NK-92 treated with Interleukin-12 subunit alpha and Interleukin-12 subunit beta, amount 100 ng/mL, for 24 hours (cell line): ENCODE data around the gene CERKL.

Experiments
- DNase-seq: peaks from one replicate; lab custom pipeline; 2025; lab: John Stamatoyannopoulos, UW

CERKL gene

GRCh38 chr2:181574321-181574720, 82.6 kb downstream of the CERKL start:
- no peak for DNase-seq

DNA sequence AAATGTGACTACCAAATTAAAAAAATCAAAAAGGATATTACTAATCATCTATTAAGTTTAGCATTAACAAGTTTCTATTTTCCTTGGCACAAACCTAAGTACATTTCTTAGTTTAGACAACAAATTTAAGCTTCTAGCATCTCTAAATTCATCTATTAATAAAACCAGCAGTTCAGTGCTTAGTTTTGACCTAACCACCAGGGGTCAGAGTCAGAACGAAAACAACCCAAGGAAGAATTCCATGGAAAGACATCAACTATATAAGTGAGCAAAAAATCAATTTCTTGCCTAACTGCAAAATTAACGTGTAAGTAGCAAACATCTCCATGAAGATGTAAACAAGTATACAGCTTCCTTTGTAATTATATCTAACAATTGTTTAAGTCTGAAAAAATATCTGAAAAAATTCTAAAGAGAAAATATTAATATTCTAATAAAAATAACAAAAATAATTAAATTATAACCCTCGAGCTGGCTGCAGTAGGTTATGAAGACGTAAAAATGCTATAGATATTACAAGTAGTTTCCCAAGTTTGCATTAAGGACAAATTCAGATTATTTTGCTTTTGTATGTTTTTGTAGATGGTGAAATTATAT, 83.7 kb downstream of the CERKL start:
- no peak for DNase-seq

DNA sequence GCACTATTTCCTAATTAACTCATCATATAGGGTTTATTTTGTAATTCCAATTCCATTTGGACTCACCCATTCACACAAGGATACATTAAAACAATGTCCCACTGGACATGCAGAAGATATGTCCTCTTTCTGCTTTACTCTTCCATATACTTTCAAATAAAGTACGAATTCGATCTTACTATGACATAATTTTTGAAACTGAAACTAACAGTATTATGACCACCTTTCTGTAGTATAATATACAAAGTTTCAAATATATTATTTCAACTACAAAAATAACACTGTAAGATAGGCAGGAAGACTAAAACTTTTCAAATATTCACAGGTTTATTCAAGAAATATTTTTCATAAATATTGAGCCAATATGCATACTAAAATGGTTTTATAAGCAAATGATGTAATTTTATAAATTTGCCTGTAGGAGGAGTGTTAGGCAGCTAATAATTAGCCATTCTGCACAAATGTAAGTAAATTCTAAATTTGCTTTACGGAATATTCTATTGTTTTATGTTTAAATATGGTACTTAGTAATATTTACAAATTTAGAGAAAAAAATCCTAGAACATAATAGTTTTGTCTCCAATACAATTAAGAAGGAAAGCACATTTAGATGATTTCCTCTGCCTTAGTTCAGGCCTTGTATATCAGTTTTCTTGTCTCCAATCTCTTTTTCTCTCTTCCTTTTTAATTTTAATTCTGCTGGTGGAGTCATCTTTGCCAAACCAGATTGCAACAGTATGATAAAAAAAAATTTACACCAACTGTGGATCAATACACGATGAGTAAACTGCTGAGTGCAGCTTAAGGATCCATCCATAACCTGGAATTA, 85.9 kb downstream of the CERKL start:
- no peak for DNase-seq

- no peak for DNase-seq
Measured at GRCh38 chr2:181570059-181570458, 86.8 kb downstream of the CERKL start.

GRCh38 chr2:181566334-181567032, 90.4 kb downstream of the CERKL start:
- DNase-seq = no peak

GRCh38 chr2:181563101-181563692, 93.7 kb downstream of the CERKL start:
- DNase-seq = no peak

DNA sequence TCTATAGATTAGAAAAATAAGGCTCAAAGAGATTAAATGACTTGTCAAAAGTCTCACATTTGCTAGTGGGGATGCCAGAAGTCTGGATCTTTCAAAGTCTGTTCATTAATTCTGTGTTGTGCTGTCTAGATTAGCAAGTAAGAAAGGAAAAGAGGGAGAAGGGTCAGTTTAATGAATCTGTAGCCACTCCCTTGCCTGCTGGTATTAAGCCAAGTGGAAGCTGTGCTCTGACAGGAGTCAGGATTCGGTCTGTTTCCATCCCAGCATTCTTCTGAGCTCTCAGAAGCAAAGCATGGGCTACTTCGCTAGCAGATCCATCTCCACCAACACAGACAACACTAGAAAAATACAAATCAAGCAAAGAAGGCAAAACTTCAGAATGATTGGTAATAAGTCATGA, 98.5 kb downstream of the CERKL start:
- no peak for DNase-seq

DNA sequence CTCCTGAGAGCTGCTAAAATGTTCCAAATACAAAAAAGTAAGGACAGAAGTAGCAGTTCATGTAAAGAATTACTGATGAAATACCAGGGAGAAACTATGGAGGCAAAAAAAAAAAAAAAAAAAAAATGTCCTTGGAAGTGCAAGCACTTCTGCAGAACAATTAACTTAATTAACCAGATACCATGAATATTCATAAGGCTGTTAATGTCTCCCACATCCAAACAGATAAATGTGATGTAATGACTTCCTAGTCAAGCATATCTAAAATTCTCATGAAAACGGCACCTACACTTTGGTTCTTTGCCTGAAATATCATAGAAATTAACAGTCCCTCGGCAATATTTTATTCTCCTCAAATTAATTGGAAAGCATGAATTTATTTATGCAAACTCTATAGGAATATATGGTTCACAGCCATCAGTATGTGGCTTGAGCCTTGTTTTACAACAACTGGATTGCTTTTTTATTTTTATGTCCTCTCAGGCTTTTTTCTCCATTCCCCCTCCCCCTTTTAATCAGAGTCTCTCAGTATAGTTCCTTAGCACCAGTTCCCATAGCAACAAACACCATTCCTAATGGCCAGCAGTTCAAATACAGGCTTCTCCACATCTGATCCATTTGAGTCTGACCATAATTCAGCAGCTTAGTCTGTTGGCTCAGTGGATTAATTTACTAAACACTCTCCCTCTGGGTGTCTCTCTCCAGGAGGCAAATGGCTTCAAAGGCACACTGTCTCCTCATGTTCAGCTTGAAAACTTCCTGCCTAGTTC, 102.7 kb downstream of the CERKL start:
- DNase-seq = no peak

DNA sequence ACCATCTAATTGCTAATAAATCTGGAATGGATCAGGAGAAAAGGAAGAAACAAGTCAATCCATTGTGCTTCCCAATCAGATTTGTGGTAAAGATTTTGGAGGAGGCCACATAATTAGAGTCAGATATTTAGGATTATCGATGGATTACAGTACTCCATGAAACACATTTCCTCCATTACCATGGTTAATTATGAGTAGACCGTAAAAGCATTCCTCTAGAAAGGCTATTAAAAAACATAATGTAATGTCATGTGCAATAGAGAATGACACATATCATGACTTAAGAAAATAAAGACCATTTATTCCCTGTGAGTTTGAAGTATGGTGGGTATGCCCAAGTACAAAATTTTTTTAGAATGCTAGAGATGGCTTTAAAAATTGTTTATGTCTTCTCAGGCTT, 103.7 kb downstream of the CERKL start:
- no peak for DNase-seq

DNA sequence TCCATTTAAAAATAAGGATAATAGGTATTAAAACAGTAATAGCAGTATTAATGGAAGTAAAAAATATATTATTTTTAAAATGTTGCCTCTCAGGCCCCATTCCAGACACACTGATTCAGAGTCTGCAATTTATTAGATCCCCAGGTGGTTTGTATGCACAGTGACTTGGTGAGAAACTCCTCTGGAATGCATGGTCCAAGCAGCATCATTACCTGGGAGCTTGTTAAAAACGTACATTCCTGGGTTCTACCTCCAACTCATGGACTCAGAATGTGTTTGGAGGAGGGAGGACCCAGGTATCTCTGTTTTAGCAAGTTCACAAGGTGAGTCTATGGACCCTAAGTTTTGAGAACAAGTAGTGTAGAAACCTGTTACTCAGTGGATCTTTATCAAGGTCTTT, 104.1 kb downstream of the CERKL start:
- no peak for DNase-seq

DNA sequence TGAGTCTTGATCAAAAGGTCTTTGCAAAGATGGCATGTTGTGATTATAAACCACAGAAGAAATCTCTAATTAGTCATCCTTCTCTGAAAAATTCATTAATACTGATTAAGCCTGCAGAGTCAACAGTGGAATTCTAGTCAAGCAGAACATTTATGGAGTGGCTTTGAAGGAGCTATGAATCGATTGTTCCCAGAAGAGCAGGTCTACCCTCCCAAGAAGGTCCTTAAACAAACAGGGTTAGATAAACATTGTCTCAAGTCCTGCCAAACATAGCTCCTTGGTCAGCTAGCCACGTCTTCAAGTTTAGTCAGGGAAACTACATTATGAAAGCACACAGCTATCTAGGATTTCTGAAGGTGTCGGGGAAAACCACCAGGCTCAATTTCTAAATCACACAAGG, 110.8 kb downstream of the CERKL start:
- no peak for DNase-seq

- no peak for DNase-seq
Measured at GRCh38 chr2:181542170-181542569, 114.7 kb downstream of the CERKL start.

- DNase-seq = no peak
Measured at GRCh38 chr2:181540421-181540820, 116.5 kb downstream of the CERKL start.

GRCh38 chr2:181536730-181537129, 120.2 kb downstream of the CERKL start:
- DNase-seq = no peak

DNA sequence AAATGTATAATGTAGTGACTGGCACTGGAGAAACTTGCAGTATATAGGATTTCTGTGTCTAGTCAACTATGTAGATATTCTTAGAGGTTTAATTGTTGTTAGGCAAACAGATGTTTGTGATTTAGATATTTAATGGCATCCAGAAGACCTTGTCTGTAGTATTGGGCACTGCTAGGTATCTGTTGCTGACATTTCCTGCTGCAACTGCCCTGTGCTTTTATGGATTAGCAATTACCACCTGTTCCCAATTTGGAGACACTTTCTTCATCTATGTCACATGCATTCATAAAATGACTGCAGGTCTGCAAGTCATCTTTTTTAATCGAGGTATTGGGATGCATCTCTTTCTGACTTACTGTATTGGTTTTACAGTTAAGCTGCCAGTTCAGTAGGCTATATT, 128.5 kb downstream of the CERKL start:
- DNase-seq = no peak

DNA sequence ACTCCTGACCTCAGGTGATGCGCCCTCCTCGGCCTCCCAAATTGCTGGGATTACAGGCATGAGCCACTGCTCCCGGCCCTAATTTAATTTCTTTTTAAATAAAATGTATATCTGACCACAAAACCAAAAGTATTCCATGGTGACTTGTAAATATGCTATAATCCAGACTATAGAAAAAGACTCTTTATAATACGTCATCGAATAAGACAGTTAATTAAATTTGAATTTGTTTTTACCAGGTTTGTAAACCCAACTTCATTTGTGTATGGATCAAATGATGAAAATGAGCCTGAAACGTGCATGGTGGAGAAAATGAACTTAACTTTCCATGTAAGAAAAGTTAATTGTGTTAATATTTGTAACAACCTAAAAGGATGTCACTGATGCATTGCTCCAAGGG, 129.8 kb downstream of the CERKL start:
- DNase-seq = no peak

DNA sequence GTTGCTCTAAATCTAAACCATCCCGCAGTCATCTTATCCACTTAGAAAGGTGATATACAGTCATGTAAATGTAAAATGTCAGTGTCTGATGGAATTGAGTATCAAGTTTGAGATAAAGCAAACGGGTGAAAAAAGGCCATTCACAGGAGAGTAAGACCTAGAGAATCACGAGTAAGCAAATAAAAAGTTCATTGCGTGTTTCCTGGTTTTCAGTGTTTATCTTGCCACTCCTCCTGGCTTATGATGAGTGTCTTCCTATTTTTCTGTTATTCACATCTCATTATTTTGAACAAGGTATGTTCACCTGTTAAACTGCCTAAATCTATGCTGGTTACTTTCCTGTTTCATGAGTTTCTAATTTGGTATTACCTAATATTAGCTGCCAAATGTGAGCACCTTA, 130.9 kb downstream of the CERKL start:
- no peak for DNase-seq

- no peak for DNase-seq
Measured at GRCh38 chr2:181523756-181524155, 133.1 kb downstream of the CERKL start.

- no peak for DNase-seq
Measured at GRCh38 chr2:181520253-181520652, 136.7 kb downstream of the CERKL start.

DNA sequence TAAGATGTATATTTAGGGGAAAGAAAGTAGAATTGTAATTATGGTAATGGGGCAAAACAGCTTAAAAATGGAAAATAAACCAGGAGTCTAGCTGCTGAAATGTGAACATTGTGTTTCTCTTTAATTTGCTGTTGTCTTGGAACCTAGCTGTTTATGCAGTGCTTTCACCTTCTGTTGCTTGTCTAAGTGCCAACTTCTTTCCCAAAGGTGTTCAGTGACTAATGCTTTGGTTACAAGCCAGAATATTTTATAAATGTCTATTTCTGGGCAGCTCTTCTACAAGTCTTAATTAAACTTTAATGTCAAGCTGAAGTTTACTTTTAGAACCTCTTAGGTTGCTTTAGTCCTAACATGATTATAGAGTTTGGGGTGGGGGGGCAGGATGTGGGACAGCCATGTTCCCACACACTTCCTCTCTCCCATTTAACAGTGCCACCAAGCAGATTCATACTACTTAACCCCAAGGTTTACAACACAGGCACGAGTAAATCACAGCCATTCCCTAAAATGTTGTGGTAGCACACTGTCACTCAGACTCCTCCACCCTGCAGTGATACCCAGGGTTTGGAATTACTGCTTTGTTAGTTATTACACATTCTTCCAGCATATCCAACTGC, 139.1 kb downstream of the CERKL start:
- DNase-seq = no peak

DNA sequence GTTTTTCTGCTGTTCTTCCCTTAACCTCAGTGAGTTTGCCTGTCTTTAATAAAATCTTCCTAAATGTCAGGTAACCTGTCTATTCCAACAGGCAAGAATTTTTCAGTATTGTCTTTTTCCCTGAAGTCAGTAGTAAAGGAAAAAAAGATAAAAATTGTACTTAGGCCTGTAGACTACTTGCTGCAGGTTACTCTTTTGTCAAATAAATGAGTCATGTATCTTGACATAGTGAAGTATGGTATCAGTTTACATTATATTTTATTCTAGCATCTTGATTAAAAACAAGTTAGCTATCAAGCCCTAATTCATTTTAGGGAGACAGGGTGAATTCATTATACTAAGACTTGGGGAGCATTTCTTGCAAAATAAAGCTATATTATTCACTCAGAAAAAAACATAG, 139.9 kb downstream of the CERKL start:
- DNase-seq = no peak

DNA sequence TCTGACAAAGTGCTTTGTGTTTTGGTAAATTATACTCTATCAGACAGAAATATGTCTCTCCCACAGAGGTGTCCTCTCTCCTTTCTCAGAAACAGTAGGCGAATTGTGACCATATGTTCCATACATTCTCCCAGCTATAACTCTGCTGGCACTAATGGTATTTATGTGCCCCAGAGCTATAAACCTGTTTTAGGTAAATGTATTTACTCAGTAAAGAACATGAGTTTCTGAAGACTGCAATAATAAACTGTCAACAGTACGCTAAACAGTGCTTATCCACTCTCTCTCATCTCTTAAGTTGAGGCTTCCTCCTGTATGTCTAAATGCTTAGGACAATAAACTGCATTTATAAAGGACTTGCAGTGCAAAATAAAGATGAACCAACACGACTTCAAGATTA, 141.2 kb downstream of the CERKL start:
- DNase-seq = no peak
